GM12875 (cell line): ENCODE data around the gene ZDHHC18.
A peak's percentile ranks its signal among the peaks of the same experiment; 100 is the strongest.

Experiments used
- H3K4me3 ChIP-seq: one replicate; pipeline ENCODE4 v1.5.1; 2011; ENCODE audit warnings: low read depth, low read length, control low read depth
- CTCF ChIP-seq: IDR thresholded peaks from 2 replicates; pipeline ENCODE4 v1.5.1; 2011; ENCODE audit warnings: low read depth, mild to moderate bottlenecking, control low read depth, inconsistent platforms, low read length, moderate library complexity, borderline replicate concordance; ENCODE audit not compliant: insufficient read depth

ZDHHC18 gene

DNA sequence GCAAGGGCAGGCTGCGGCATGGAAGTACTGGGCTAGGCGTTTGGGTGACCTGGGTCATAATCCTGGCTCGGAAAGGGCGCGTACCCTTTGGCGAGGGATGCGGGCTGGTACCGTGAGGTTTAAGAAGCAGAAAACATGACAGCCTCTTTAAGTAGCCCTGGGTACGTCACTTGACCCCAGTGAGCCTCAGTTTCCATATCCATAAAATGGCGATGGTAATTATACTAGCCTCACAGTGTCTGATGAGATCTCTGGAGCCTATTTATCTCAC is 38.0 kb upstream of the ZDHHC18 start:
- H3K4me3 ChIP-seq: peak overlapping the region; percentile 52
- no peak for TF ChIP-seq CTCF

DNA sequence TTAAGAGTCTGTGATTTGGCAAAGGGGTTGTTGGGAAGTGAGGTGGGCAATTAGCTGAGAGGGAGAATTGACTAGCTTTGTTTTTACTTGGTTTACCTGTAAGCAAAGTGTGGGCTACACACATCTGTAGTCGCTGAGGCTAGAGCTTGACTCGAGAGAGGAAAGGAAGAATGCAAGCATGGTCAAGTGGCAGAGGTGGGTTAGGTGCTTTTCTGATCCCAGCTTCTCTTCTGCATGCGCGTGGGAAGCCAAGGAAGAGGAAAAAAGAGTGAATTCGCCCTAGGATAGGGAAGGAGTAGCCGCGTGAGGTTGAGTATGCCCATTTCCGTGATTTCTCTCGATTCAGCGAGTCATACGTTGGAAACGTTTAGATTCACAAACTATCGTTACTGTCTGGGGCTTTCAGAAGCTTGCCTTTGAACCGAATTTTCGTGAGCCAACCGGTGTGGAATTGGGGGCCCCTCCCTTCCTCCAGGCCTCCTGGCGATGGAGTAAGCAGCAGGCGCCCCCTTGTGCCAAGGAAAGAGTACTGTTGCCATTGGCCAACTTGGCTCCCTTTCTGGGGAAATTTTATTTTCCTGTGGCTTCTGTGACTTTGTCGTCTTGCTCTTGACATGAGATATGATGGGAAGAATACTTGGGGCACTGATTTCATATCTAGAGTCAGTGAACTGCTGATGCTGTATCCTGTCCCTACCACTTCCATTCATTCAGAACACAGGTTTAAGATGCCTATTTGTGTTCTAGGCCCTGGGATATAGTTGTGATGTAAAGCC is 37.5 kb upstream of the ZDHHC18 start:
- peak overlapping the region; percentile 52 for H3K4me3 ChIP-seq
- peak; percentile 91 for TF ChIP-seq CTCF

DNA sequence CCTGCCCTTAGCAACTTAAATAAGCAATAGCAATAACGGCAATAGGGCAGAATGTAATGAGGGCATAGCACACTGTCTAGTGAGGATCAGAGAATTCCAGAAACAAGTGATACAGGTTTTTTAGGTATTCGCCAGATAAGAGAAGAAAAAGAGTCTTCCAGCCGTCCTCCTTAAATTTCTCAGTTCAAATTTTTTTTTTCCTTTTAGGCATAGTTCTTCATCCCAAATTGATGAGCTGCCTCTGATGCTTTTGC is 36.9 kb upstream of the ZDHHC18 start:
- no peak overlapping the region for H3K4me3 ChIP-seq
- no peak for TF ChIP-seq CTCF

DNA sequence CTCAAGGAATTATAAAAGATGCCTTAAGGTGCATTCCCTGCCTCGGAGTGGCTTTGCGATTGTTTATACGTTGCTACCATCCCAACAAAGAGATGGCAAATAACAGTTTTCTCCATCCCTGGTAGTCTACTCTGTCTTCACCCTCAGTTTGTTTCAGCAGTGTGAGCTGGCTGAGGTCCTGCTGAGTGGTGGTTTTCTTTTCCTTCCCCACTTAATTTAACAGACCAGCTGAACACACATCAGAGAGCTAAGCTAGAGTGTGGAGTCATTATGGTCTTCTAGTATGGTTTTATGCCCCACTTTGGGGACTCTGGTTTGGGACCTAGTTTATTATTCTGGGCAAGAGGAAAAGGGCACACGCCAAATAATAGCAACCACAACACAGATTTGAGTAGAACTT is 36.6 kb upstream of the ZDHHC18 start:
- H3K4me3 ChIP-seq: no peak overlapping the region
- TF ChIP-seq CTCF: no peak

DNA sequence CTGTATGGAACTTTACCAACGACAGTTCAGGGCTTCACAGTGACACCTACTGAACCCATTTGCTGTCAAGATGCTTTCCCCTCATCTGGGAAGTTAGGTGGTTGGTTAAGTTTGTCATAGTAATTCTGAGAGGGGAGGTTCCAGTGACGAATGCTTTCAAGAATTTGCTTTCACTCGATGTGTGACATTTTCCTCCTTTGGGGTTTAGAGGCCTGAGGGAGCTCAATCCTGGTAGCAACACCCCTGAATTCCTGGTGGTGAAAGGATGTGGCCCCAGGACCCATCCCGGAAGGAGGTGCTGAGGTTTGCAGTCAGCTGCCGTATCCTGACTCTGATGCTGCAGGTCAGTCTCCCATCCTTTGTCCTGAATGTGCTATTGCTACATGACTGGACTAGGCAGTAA is 35.9 kb upstream of the ZDHHC18 start:
- no peak overlapping the region for H3K4me3 ChIP-seq

DNA sequence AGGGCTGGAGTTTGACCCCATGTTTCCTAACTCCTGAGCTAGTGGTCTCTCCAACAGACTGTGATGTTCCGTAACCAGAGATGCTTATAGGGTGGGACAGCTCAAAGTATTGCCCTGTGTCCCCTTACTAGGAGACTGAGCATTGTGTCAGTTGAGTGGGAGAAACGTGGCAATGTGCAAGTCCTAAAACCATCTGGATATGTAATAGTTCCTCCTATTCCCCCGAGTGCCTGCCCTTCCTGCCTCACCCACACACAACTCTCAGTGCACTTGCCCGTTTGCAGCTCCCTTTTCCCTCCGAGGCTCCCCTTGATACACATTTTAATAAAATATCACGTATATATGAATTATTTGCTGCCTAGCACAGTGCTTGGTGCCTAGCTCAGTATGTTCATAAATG is 35.3 kb upstream of the ZDHHC18 start:
- no peak overlapping the region for H3K4me3 ChIP-seq

More for the DNA sequence above, 35.9 kb upstream of the ZDHHC18 start:
- no peak for TF ChIP-seq CTCF

More for the DNA sequence above, 35.3 kb upstream of the ZDHHC18 start:
- TF ChIP-seq CTCF: no peak
